ENCODE measurements around the gene RRBP1. TPM values are rescaled to one million over a fixed set of nuclear protein-coding genes. Genes with fewer than 3 reads are reported as not detected.

The RRBP1 gene
- total and polyA plus RNA-seq, 2 donors (not counting 3 experiments of a cell fraction or from before 2014, with no cell fraction given), result 50.3 to 236 TPM

GRCh38 chr20:17633850-17634500, 48.1 kb downstream of the RRBP1 start:
- Histone ChIP-seq H3K27me3 (ENCODE audit: control insufficient read depth in 2 of 2, insufficient read depth in 2 of 2, low read length in 2 of 2) (no peaks in the 10 kb centered on the region), H3K4me2 (ENCODE audit: insufficient read depth, low read length) (no peak overlapping the region), H4K20me1 (replicated peaks; ENCODE audit: control insufficient read depth, extremely low read depth, insufficient read depth, low read length) (no peaks in the 10 kb centered on the region), H3K9me1 (replicated peaks; ENCODE audit: control insufficient read depth, extremely low read depth, insufficient read depth, low read length) (no peaks in the 10 kb centered on the region), H3K79me2 (ENCODE audit: control insufficient read depth, insufficient read depth, low read length) (no peaks in the 10 kb centered on the region), H3K9me3 (replicated peaks; ENCODE audit: control insufficient read depth, insufficient read depth, low read length) (no peaks in the 10 kb centered on the region), H3K9ac (replicated peaks; ENCODE audit: extremely low read depth, insufficient read depth, low read length) (no peak overlapping the region), H3K27ac (ENCODE audit: insufficient read depth, low read depth, low read length) (no peak overlapping the region), H2AFZ (ENCODE audit: low read depth, low read length) (no peak overlapping the region), H3K36me3 (ENCODE audit: control insufficient read depth in 2 of 2, extremely low read depth in 1 of 2, insufficient read depth in 2 of 2, low read length in 2 of 2) (peaks cover 21 to 92% of the 10 kb centered on the region in 2 experiments), H3K4me1 (ENCODE audit: control insufficient read depth, extremely low read depth, insufficient read depth, low read length) (no peaks in the 10 kb centered on the region), H3K4me3 (replicated peaks in 1 of 3; ENCODE audit: insufficient read depth in 1 of 3, low read depth in 1 of 3, low read length in 3 of 3) (no peak overlapping the region)
- CTCF ChIA-PET, result interaction anchor here (1.0 to 1.6 kb wide), 4 partner anchors 11 to 305 kb away, joined by 3 to 4 read pairs (median 4); no protein-coding TSS in a partner anchor
- POLR2A ChIA-PET, result no interaction called here
- no peak for FAIRE-seq
- DNase-seq (ENCODE audit: low read depth, low spot score), result no peak
- dilution Hi-C loops (cut with MboI; ENCODE audit: extremely low pct_ligation_motif_present, low sequenced_read_pairs), result no loop called here
- BruUV-seq (replicated peaks), result no TSS peak
- TF ChIP-seq POLR2AphosphoS5 (IDR thresholded peaks at IDR 0.05; ENCODE audit: insufficient read depth, low read depth, low read length) (no peak), JUN (IDR thresholded peaks at IDR 0.05; ENCODE audit: borderline replicate concordance, insufficient read depth, insufficient read length, low read depth) (no peak), CTCF (IDR thresholded peaks at IDR 0.05; ENCODE audit: extremely low read depth in 1 of 2, insufficient read depth in 1 of 2, low read depth in 1 of 2, low read length in 2 of 2) (no peak), MAX (IDR thresholded peaks at IDR 0.05; ENCODE audit: insufficient read depth, insufficient read length) (no peak)
- intact Hi-C loops (cut with micrococcal nuclease), result no loop called here
